ENCODE results near the gene TENT4B.

The TENT4B gene

GRCh38 chr16:50273382-50273690 is 120.2 kb downstream of the TENT4B start:
- DNase-seq, result no peak

DNA sequence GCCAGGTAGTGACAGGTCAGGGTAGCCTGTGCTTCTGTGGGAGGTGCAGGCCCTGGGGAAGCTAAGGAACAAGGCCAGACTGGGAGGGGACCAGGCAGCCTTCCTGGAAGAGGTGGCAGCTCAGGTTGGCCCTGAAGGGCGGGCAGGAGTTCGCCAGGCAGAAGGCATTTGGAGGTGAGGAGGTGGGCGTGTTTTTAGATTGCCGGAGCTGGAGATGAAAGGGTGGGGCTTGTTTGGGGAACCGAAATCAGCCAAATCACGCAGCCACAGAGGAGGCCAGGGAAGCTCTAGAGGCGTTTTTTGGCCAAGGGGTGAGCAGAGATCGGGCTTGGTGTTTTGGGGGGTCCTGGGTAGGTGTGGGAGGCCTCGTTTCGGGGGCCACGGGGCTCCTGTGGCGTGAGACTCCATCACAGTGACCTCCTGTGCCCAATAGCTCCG is 120.8 kb downstream of the TENT4B start:
- no peak for DNase-seq

- DNase-seq, result no peak
Measured at GRCh38 chr16:50274326-50275097, 121.4 kb downstream of the TENT4B start.

DNA sequence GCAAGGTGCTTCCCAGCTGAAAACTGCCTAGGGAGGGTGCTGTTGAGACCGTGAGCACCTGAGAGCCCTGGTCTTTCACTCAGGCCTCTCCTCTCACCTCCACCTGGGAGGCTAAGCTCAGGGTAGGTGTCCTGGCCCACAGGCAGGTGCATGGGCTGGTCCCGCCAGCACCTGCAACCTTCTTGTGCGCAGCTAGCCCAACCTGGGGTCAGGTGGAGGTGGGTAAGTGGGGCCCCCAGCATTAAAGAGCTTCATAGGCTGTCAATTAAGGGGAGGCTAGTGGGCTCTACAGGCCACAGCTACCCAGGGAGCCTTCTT is 122.0 kb downstream of the TENT4B start:
- DNase-seq, result no peak

DNA sequence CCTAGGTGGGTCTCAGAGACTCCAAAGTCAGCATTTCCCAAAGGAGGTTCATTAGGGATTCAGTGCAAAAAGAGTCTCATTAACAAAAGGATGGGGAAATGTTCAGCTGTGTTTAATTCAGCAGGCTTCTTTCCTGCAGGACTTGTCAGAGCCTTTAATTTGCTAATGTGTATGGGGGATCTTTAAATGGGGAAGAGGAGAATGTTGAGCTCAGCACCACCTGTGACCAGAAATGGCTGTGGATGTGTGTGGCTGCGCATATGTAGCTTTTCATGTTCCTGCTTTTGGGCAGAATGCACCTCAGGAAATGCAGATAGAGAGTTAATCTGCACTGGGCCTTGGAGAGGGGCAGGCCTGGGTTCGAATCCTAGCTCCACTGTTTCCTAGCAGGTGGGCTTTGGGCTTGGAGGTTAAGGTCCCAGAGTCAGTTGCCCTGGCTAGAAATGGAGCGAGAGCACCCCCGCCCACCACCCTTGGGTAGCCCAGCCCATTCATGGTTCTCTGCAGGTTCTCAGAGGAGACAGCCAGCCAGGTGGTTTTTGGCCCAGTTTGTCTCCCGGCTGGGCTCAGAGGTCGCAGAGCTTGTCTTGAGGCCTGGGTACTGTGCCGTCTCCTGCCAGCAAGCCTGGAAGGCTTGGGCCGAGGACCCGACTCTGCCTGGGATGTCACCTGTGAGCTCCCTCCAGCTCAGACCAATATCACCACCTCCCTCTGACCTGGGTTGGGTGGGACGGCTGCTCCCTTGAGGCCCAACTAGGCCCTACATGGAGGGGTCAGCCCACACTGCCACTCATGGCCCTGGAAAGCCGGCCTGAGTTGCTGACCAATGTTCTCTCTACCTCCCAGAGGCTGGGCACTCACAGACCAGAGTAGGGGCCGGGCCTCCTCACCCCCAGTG is 122.6 kb downstream of the TENT4B start:
- DNase-seq, result no peak

- DNase-seq, result no peak
Measured at GRCh38 chr16:50276326-50276640, 123.2 kb downstream of the TENT4B start.

- no peak for DNase-seq
Measured at GRCh38 chr16:50276801-50277555, 123.9 kb downstream of the TENT4B start.

GRCh38 chr16:50278251-50278650 is 125.1 kb downstream of the TENT4B start:
- DNase-seq, result no peak

DNA sequence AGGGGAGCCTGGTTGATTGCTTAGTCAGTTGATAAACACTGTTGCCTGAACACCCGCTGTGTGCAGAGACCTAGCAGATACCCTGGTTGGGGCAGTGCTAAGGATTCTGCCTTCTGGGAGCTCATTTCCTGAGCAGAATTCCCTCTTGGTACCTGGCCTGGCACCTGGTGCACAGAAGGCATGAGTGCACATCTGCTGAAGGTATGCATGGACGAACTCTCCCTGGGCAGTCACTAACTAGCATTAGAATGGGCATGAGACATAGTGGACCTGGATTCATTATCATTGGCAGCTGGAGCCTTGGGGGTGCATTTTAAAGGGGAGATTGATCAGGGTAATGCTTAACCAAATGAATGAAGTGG is 126.4 kb downstream of the TENT4B start:
- no peak for DNase-seq

- no peak for DNase-seq
Measured at GRCh38 chr16:50280932-50281331, 127.8 kb downstream of the TENT4B start.

Measured in NCI-H1092 (cell line).